Activated CD4-positive, alpha-beta memory T cell treated with anti-CD3 and anti-CD28 coated beads for 36 hours (primary cell): ENCODE results near the gene NIN. TPM values are rescaled to one million over a fixed set of nuclear protein-coding genes. Genes with fewer than 3 reads are reported as not detected.
A peak's percentile ranks its signal among the peaks of the same experiment; 100 is the strongest.

Experiments used
- CTCF ChIA-PET: fragments of 350-600 bp; sonication (Branson Sonifier 250); formaldehyde crosslinking; loops from one replicate; lab custom pipeline; 2021; ENCODE audit warnings: antibody characterized with exemption, inconsistent platforms; lab: Charles Lee
- POLR2A ChIA-PET: fragments of 350-600 bp; sonication (Branson Sonifier 250); formaldehyde crosslinking; loops from one replicate; lab custom pipeline; 2021; ENCODE audit warnings: antibody characterized with exemption; lab: Charles Lee
- DNase-seq: peaks from one replicate; pipeline ENCODE4 v3.0.0-alpha.2; 2020
- H3K27ac Mint-ChIP-seq: one replicate; pipeline ENCODE4 v1.8.0; 2021; ENCODE audit warnings: mixed read lengths
- H3K27me3 Mint-ChIP-seq: one replicate; pipeline ENCODE4 v1.8.0; 2021; ENCODE audit warnings: mixed read lengths
- H3K36me3 Mint-ChIP-seq: one replicate; pipeline ENCODE4 v1.8.0; 2021; ENCODE audit warnings: mixed read lengths
- H3K4me1 Mint-ChIP-seq: one replicate; pipeline ENCODE4 v1.8.0; 2021; ENCODE audit warnings: low read depth, mixed read lengths
- H3K4me3 Mint-ChIP-seq: one replicate; pipeline ENCODE4 v1.8.0; 2021; ENCODE audit warnings: mild to moderate bottlenecking, mixed read lengths
- H3K9me3 Mint-ChIP-seq: one replicate; pipeline ENCODE4 v1.8.0; 2021; ENCODE audit warnings: mixed read lengths
- intact Hi-C: fragments of 100-400 bp; cut with micrococcal nuclease; formaldehyde crosslinking; loops from one replicate; pipeline ENCODE4 v1.15.1; 2023
- total RNA-seq, 2 experiments: library from RNA; stranded (reverse); gene quantifications; one replicate each; pipeline ENCODE4 v1.2.3, GENCODE V29; 2021

NIN gene
- total RNA-seq, 2 experiments from 2014 or later = 44.7 to 44.8 TPM

DNA sequence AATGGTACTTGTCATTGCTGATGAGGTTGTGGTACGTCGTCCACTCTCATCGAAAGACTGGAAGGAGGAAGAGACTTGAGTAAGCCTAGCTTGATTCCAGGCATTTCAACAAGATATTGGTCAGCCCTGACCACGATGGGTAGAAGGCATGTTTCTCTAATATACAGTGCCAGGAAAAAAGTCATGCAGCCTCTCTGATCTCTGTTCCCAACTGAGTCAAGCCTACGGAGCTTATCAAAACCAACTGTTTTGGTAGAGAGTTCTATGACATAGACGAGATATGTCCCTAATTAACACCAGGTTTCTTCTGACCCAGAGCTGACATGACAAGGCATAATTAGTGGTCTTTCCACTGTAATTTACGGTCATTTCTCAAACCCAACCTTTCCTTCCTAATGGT, 58.5 kb downstream of the NIN start:
- no peak for DNase-seq
- no peak overlapping the region for H3K27ac Mint-ChIP-seq

DNA sequence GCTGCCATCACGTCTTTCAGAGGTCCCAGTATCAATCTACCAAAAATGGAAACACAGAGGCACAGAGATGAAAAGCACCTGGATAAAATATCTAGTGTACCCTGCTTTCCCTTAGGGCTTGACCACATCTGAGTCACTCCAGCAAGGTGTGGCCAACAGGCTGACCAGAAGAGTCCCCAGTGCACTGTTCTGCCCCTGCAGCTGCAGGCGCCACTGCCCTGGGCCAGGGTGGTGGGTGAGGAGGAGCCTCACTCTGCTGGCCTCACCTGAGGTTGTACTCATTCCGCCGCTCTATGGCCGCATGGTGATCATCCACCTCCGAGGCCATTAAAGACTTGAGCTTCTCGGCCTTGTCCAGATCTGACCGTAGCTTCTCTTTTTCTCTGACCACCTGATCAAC, 60.4 kb downstream of the NIN start:
- CTCF ChIA-PET = interaction anchor here (1.8 to 8.2 kb wide), 2 partner anchors 56 to 173 kb away, joined by 7 to 47 read pairs; no protein-coding TSS in a partner anchor
- Mint-ChIP-seq H3K27me3 (no peaks in the 10 kb centered on the region), H3K36me3 (peaks cover 53% of the 10 kb centered on the region), H3K9me3 (no peaks in the 10 kb centered on the region), H3K4me3 (no peak overlapping the region), H3K4me1 (peaks cover 18% of the 10 kb centered on the region), H3K27ac (no peak overlapping the region)
- POLR2A ChIA-PET = no interaction called here
- intact Hi-C loops = no loop called here
- DNase-seq = no peak

More for the DNA sequence above, 58.5 kb downstream of the NIN start:
- Mint-ChIP-seq H3K9me3 (no peaks in the 10 kb centered on the region), H3K36me3 (peaks cover 51% of the 10 kb centered on the region), H3K4me3 (no peak overlapping the region), H3K4me1 (peaks cover 18% of the 10 kb centered on the region), H3K27me3 (no peaks in the 10 kb centered on the region)
- intact Hi-C loops = no loop called here
- POLR2A ChIA-PET = no interaction called here
- CTCF ChIA-PET = interaction anchor here (1.8 to 8.3 kb wide), 5 partner anchors 8 to 231 kb away, joined by 7 to 165 read pairs (median 123); no protein-coding TSS in a partner anchor

DNA sequence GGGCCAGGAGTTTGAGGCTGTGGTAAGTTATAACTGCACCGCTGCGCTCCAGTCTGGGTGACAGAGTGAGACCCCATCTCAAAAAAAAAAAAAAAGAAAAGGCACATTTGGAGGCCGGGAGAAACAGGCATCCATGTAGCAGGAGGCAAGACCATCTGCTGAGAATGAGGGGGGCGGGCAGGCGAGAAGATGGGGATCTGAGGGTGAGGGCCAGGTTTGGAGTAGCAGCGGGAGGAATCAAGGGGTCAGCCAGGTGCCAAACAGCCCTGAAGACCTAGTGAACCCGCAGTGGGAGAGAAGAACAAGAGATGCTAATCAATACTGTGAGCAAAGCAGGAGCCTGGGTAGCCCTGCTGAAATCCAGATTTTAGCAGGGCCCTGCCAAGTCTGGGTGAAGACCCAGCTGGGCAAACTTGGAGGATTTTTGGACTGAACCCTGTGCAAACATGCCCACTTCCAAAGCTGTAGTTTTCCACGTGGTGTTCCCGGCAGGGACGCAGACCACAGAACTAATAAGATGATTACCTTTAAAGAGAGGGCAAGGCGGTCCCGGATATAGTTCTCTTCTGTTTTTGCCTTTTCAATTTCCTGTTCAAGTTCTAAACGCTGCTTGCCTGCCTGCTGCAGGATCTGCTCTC, 61.0 kb downstream of the NIN start:
- DNase-seq = no peak
- H3K27me3 Mint-ChIP-seq = no peaks in the 10 kb centered on the region
- POLR2A ChIA-PET = no interaction called here
- no peak overlapping the region for H3K27ac Mint-ChIP-seq
- H3K9me3 Mint-ChIP-seq = no peaks in the 10 kb centered on the region
- peaks cover 18% of the 10 kb centered on the region for H3K4me1 Mint-ChIP-seq
- intact Hi-C loops = no loop called here
- H3K4me3 Mint-ChIP-seq = no peak overlapping the region
- peaks cover 51% of the 10 kb centered on the region for H3K36me3 Mint-ChIP-seq
- CTCF ChIA-PET = no interaction called here

- ChIA-PET CTCF (interaction anchor here (10.1 kb wide), 1 partner anchor 6 kb away, joined by 146 read pairs; no protein-coding TSS in a partner anchor), POLR2A (no interaction called here)
- intact Hi-C loops = no loop called here
- Mint-ChIP-seq H3K27ac (no peak overlapping the region), H3K36me3 (peaks cover 59% of the 10 kb centered on the region), H3K27me3 (no peaks in the 10 kb centered on the region), H3K9me3 (no peaks in the 10 kb centered on the region), H3K4me3 (no peak overlapping the region), H3K4me1 (peaks cover 8% of the 10 kb centered on the region)
- DNase-seq = no peak
Measured at GRCh38 chr14:50768680-50769079, 62.3 kb downstream of the NIN start.

GRCh38 chr14:50766338-50766886, 64.5 kb downstream of the NIN start:
- H3K9me3 Mint-ChIP-seq = no peaks in the 10 kb centered on the region
- H3K4me3 Mint-ChIP-seq = no peak overlapping the region
- no peak for DNase-seq
- no peak overlapping the region for H3K27ac Mint-ChIP-seq
- H3K4me1 Mint-ChIP-seq = peaks cover 26% of the 10 kb centered on the region
- no peaks in the 10 kb centered on the region for H3K27me3 Mint-ChIP-seq
- ChIA-PET POLR2A (interaction anchor here (0.6 kb wide), 1 partner anchor 1136 kb away, joined by 3 read pairs; no protein-coding TSS in a partner anchor), CTCF (interaction anchor here (1.0 to 10.1 kb wide), 4 partner anchors 9 to 223 kb away, joined by 3 to 146 read pairs (median 4); no protein-coding TSS in a partner anchor)
- H3K36me3 Mint-ChIP-seq = peaks cover 63% of the 10 kb centered on the region
- intact Hi-C loops = no loop called here

GRCh38 chr14:50763382-50764007, 67.5 kb downstream of the NIN start:
- Mint-ChIP-seq H3K36me3 (peaks cover 60% of the 10 kb centered on the region), H3K9me3 (no peaks in the 10 kb centered on the region), H3K4me3 (no peak overlapping the region), H3K27me3 (no peaks in the 10 kb centered on the region), H3K4me1 (peaks cover 28% of the 10 kb centered on the region), H3K27ac (no peak overlapping the region)
- no peak for DNase-seq
- ChIA-PET POLR2A (interaction anchor here (1.2 to 2.9 kb wide), 6 partner anchors 23 to 96 kb away, joined by 3 to 20 read pairs (median 6); no protein-coding TSS in a partner anchor), CTCF (interaction anchor here (1.1 to 10.1 kb wide), 7 partner anchors 12 to 98 kb away, joined by 3 to 146 read pairs (median 8); no protein-coding TSS in a partner anchor)
- intact Hi-C loops = loop anchor here (2.0 to 5.0 kb wide), 3 partner anchors 49 to 156 kb away; partner anchors contain the start of gene SAV1

DNA sequence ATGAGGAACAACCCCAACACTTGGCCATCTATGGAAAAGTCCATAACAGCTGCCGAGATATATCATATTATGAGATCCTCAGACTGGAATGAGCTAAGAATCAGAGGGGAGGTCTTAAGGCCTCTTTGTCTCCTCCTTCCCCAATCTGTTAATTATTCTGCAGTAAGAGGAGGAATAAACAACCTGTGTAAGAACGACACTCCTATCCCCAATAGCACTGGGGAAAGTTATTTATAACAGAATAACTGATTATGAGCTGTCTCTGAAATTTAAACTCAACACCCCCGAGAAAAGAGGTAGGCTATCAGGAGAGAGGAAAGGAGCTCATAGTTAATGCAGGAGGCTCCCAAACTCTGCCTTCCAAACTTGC, 68.0 kb downstream of the NIN start:
- no peak for DNase-seq
- POLR2A ChIA-PET = interaction anchor here (1.1 to 2.9 kb wide), 9 partner anchors 13 to 97 kb away, joined by 3 to 20 read pairs (median 6); partner anchors contain the start of gene SAV1
- H3K4me3 Mint-ChIP-seq = no peak overlapping the region
- H3K36me3 Mint-ChIP-seq = peaks cover 55% of the 10 kb centered on the region
- intact Hi-C loops = loop anchor here (1.0 to 5.0 kb wide), 7 partner anchors 22 to 156 kb away; partner anchors contain the start of gene SAV1
- H3K9me3 Mint-ChIP-seq = no peaks in the 10 kb centered on the region
- H3K4me1 Mint-ChIP-seq = peaks cover 25% of the 10 kb centered on the region
- no peaks in the 10 kb centered on the region for H3K27me3 Mint-ChIP-seq
- H3K27ac Mint-ChIP-seq = no peak overlapping the region
- CTCF ChIA-PET = interaction anchor here (0.8 to 10.1 kb wide), 9 partner anchors 12 to 155 kb away, joined by 3 to 146 read pairs (median 7); no protein-coding TSS in a partner anchor

DNA sequence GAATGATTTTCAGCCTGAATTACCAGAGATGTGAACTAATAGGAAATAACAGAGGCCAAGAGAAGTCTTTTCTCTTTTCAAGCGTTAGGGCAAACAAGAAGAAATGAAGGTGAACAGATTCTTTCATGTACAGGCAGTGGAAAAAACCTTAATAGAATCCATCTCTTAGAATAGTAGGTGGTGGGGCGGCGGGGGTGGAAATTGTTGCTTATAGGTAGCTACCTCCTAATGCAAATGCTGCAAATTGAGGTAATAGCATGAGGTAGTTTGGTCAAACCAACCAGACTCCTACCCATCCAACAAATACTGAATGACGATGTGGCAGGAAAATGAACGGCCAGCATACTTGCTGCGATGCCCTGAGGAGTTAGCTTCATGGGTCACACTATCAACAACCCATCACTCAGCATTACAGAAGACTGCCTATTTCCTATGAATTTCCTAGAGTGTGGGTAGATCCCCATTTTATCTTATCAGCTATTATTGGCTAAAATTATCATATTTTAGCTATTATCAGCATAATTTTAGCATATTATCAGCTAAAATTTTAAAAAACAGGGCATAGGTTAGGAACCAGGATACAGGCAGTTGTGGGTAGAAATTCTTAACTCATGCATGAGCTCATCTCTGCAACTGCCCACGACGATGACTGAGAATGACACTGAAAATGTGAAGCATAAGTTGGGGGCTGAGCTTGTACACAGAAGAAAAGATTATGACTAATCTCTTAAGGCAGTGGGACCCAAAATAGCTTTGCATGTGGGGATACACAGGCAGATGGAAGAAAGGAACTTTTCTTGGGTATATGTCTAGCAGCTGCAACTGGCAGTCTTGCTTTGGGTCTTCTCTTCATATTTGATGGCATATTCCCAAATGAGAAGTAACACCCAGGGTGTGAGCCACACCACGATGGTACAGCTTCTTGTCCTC, 68.7 kb downstream of the NIN start:
- ChIA-PET POLR2A (interaction anchor here (1.1 to 2.9 kb wide), 9 partner anchors 14 to 98 kb away, joined by 3 to 20 read pairs (median 6); partner anchors contain the start of gene SAV1), CTCF (interaction anchor here (0.6 to 10.1 kb wide), 13 partner anchors 13 to 1014 kb away, joined by 3 to 146 read pairs (median 4); no protein-coding TSS in a partner anchor)
- Mint-ChIP-seq H3K27ac (peak overlapping the region; percentile 24), H3K4me1 (peaks cover 25% of the 10 kb centered on the region), H3K36me3 (peaks cover 54% of the 10 kb centered on the region), H3K27me3 (no peaks in the 10 kb centered on the region), H3K9me3 (no peaks in the 10 kb centered on the region), H3K4me3 (no peak overlapping the region)
- intact Hi-C loops = loop anchor here (1.0 to 5.0 kb wide), 7 partner anchors 21 to 155 kb away; partner anchors contain the start of gene SAV1
- DNase-seq = peak; percentile 77

DNA sequence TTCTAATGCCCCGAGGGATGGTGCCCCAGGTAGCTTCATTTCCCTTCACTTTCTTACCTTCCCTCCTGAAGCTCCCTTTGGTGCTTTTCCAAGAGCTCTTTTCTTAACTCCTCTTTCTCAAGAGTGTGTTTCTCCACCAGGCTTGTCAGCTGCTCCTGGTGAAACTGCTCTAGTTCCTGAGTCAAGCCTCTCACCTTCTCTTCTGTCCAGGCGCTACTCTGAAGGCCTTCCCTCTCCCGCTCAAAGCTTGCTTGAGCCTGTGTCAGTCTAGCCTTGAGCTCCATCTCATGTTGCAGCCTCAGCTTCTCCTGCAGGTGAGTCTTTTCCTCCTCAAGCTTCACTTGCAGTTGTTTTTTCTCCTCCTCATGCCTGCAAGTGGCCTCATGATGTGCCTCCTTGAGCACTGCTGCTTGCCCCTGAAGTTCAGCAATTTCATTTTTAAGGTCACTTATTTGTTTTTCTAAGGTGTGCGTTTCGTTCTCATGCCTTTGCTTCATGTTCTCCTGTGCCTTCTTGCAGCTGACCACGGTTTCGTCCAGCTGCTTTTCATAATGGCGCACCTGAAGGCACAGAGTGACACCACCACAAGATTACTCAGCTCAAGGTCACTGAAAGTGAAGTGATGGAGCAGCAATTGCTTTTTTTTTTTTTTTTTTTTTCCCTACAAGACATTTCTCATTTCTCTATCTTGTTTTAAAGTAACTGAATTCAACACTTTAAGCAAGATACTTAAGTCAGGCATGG, 71.0 kb downstream of the NIN start:
- Mint-ChIP-seq H3K27ac (no peak overlapping the region), H3K4me3 (no peak overlapping the region), H3K36me3 (peaks cover 45% of the 10 kb centered on the region), H3K4me1 (peaks cover 25% of the 10 kb centered on the region), H3K27me3 (no peaks in the 10 kb centered on the region), H3K9me3 (no peaks in the 10 kb centered on the region)
- no peak for DNase-seq
- POLR2A ChIA-PET = interaction anchor here (0.6 kb wide), 2 partner anchors 12 to 191 kb away, joined by 3 to 5 read pairs; no protein-coding TSS in a partner anchor
- intact Hi-C loops = loop anchor here (5.0 kb wide), 2 partner anchors 93 to 153 kb away; partner anchors contain the start of gene SAV1
- CTCF ChIA-PET = interaction anchor here (1.4 to 10.1 kb wide), 2 partner anchors 15 to 23 kb away, joined by 3 to 146 read pairs; no protein-coding TSS in a partner anchor

DNA sequence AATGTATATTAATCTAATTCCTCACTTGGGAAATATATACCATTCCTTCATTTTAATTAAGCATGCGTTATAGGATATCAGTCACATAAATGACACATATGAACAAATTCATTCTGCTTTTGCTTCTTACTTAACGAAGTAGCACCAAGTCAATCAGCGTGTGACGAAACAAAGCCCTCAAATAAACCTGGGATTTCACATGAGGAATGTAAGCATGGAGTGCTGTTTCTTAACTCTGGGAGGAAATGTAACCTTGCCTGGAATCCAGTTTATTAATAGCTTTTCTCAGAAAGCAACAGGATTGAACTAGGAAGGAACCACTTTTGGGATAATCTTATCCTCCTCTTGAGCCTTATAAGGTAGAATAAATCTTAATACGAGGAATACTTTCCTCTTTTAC, 72.0 kb downstream of the NIN start:
- Mint-ChIP-seq H3K4me3 (no peak overlapping the region), H3K36me3 (peaks cover 39% of the 10 kb centered on the region), H3K27ac (no peak overlapping the region), H3K9me3 (no peaks in the 10 kb centered on the region), H3K27me3 (no peaks in the 10 kb centered on the region), H3K4me1 (peaks cover 25% of the 10 kb centered on the region)
- DNase-seq = no peak
- CTCF ChIA-PET = no interaction called here
- intact Hi-C loops = no loop called here
- POLR2A ChIA-PET = no interaction called here
